H1 (cell line): ENCODE data around the gene DYNLT5. TPM values are rescaled to one million over a fixed set of nuclear protein-coding genes. Genes with fewer than 3 reads are reported as not detected.
"Not testable (repeated sequence)": the region's sequence is repeated elsewhere in the genome, so short reads cannot be mapped to it uniquely, and the experiment has no call there.

Source experiments
- CTCF ChIA-PET: fragments of 300-600 bp; sonication (Branson Sonifier 250); formaldehyde crosslinking; loops from one replicate; lab custom pipeline; 2021; ENCODE audit not compliant: partially characterized antibody; lab: Charles Lee
- POLR2A ChIA-PET: fragments of 300-600 bp; sonication (Branson Sonifier 250); formaldehyde crosslinking; loops from one replicate; lab custom pipeline; 2021; ENCODE audit warnings: inconsistent platforms; ENCODE audit not compliant: partially characterized antibody; lab: Charles Lee
- DNase-seq, 2 experiments: peaks; one replicate each; pipeline versions ENCODE4 v3.0.0 to v3.0.0-alpha.2; 2010 to 2022; ENCODE audit warnings: low spot score in 2 of 2, low read depth in 1 of 2, mixed read lengths in 1 of 2
- FAIRE-seq: peaks from 2 replicates; lab custom pipeline; 2011; peaks lifted over from hg19 to GRCh38; lab: Jason Lieb, UNC
- H2AFZ ChIP-seq: 2 replicates; pipeline ENCODE4 v1.8.1; 2012; ENCODE audit warnings: low read length, inconsistent platforms
- H2AK5ac ChIP-seq: 2 replicates; pipeline ENCODE4 v1.6.1; 2013; ENCODE audit warnings: low read depth, low read length
- H2BK120ac ChIP-seq: replicated peaks from 2 replicates; pipeline ENCODE3; 2013; ENCODE audit warnings: low read depth, low read length, inconsistent platforms
- H2BK12ac ChIP-seq: 2 replicates; pipeline ENCODE4 v1.6.1; 2013; ENCODE audit warnings: low read depth, low read length
- H2BK15ac ChIP-seq: 2 replicates; pipeline ENCODE4 v1.6.1; 2013; ENCODE audit warnings: low read length
- H2BK20ac ChIP-seq: 2 replicates; pipeline ENCODE4 v1.6.1; 2013; ENCODE audit warnings: low read length
- H2BK5ac ChIP-seq: 2 replicates; pipeline ENCODE4 v1.6.1; 2013; ENCODE audit warnings: low read depth, low read length
- H3K14ac ChIP-seq: 2 replicates; pipeline ENCODE4 v1.6.1; 2013; ENCODE audit warnings: inconsistent platforms; ENCODE audit not compliant: insufficient read length
- H3K18ac ChIP-seq: 2 replicates; pipeline ENCODE4 v1.6.1; 2013; ENCODE audit warnings: low read length; ENCODE audit errors: extremely low read depth
- H3K23ac ChIP-seq: 2 replicates; pipeline ENCODE4 v1.6.1; 2013; ENCODE audit warnings: inconsistent platforms; ENCODE audit not compliant: insufficient read length
- H3K23me2 ChIP-seq: 2 replicates; pipeline ENCODE4 v1.6.1; 2013; ENCODE audit warnings: low read depth, low read length
- H3K27ac ChIP-seq: 2 replicates; pipeline ENCODE4 v1.6.1; 2011; ENCODE audit warnings: low read depth, low read length, inconsistent platforms
- H3K27me3 ChIP-seq, 4 experiments: replicated peaks in 1 of 4; 1 replicate in 1 of 4; 2 replicates in 3 of 4; pipeline versions ENCODE4 v1.6.1 to v1.8.1; 2011 to 2013; ENCODE audit warnings: low read length in 3 of 4, mild to moderate bottlenecking in 3 of 4, inconsistent platforms in 2 of 4, mixed read lengths in 2 of 4, moderate library complexity in 1 of 4; ENCODE audit not compliant: control insufficient read depth in 3 of 4, insufficient read depth in 3 of 4; ENCODE audit errors: extremely low read depth in 1 of 4
- H3K36me3 ChIP-seq, 4 experiments: 2 replicates each; pipeline versions ENCODE4 v1.6.1 to v1.8.1; 2011 to 2013; ENCODE audit warnings: mild to moderate bottlenecking in 4 of 4, low read length in 3 of 4, moderate library complexity in 2 of 4, control low read depth in 1 of 4, inconsistent platforms in 1 of 4; ENCODE audit not compliant: insufficient read depth in 4 of 4, control insufficient read depth in 2 of 4
- H3K4ac ChIP-seq: replicated peaks from 2 replicates; pipeline ENCODE3; 2013; ENCODE audit warnings: low read length, low read depth, mixed read lengths, inconsistent platforms; ENCODE audit not compliant: insufficient read length
- H3K4me1 ChIP-seq, 4 experiments: replicated peaks in 1 of 4; 1 replicate in 1 of 4; 2 replicates in 3 of 4; pipeline versions ENCODE4 v1.6.1 to v1.8.1; 2011 to 2013; ENCODE audit warnings: low read length in 3 of 4, inconsistent platforms in 2 of 4, mixed read lengths in 1 of 4; ENCODE audit not compliant: insufficient read depth in 4 of 4, control insufficient read depth in 3 of 4
- H3K4me2 ChIP-seq, 2 experiments: 2 replicates each; pipeline versions ENCODE4 v1.6.1 to v1.8.1; 2011 to 2013; ENCODE audit warnings: low read depth in 2 of 2, low read length in 2 of 2, control low read depth in 1 of 2, inconsistent platforms in 1 of 2, mild to moderate bottlenecking in 1 of 2; ENCODE audit not compliant: insufficient read depth in 1 of 2
- H3K4me3 ChIP-seq, 4 experiments: fragments of 200-600, 300-600 bp in 1 of 4; sonication (generic), shearing (Covaris generic), sonication (Bioruptor Twin) in 1 of 4; 2 replicates each; pipeline versions ENCODE4 v1.5.1 to v1.8.1; 2011 to 2016; ENCODE audit warnings: low read length in 4 of 4, low read depth in 3 of 4, control low read depth in 2 of 4, inconsistent platforms in 2 of 4, mild to moderate bottlenecking in 2 of 4, mixed read lengths in 1 of 4, moderate library complexity in 1 of 4; ENCODE audit not compliant: insufficient read depth in 2 of 4; ENCODE audit errors: extremely low read depth in 1 of 4
- H3K56ac ChIP-seq: replicated peaks from 2 replicates; pipeline ENCODE3; 2013; ENCODE audit warnings: low read depth, mild to moderate bottlenecking, mixed read lengths, low read length, inconsistent platforms; ENCODE audit not compliant: insufficient read length
- H3K79me1 ChIP-seq: 2 replicates; pipeline ENCODE4 v1.6.1; 2013; ENCODE audit warnings: low read depth, low read length, control low read depth
- H3K79me2 ChIP-seq, 2 experiments: 2 replicates each; pipeline versions ENCODE4 v1.6.1 to v1.8.1; 2012 to 2013; ENCODE audit warnings: low read length in 2 of 2, mild to moderate bottlenecking in 2 of 2, inconsistent platforms in 1 of 2; ENCODE audit not compliant: insufficient read depth in 2 of 2, control insufficient read depth in 1 of 2
- H3K9ac ChIP-seq, 4 experiments: replicated peaks in 1 of 4; 1 replicate in 1 of 4; 2 replicates in 3 of 4; pipeline versions ENCODE4 v1.6.1 to v1.8.1; 2011 to 2013; ENCODE audit warnings: low read depth in 3 of 4, low read length in 3 of 4, control low read depth in 2 of 4, mild to moderate bottlenecking in 2 of 4, moderate library complexity in 2 of 4, inconsistent platforms in 1 of 4; ENCODE audit errors: extremely low read depth in 1 of 4
- H3K9me3 ChIP-seq, 2 experiments: 2 replicates each; pipeline versions ENCODE4 v1.6.1 to v1.8.1; 2012 to 2013; ENCODE audit warnings: mild to moderate bottlenecking in 2 of 2, moderate library complexity in 2 of 2, control low read depth in 1 of 2, inconsistent platforms in 1 of 2, low read depth in 1 of 2, low read length in 1 of 2, mixed read lengths in 1 of 2; ENCODE audit not compliant: insufficient read depth in 2 of 2
- H4K20me1 ChIP-seq, 2 experiments: replicated peaks in 1 of 2; 2 replicates each; pipeline versions ENCODE3 to v1.8.1; 2011 to 2013; ENCODE audit warnings: inconsistent platforms in 2 of 2, low read length in 2 of 2, mild to moderate bottlenecking in 1 of 2; ENCODE audit not compliant: insufficient read depth in 2 of 2, control insufficient read depth in 1 of 2
- H4K5ac ChIP-seq: 2 replicates; pipeline ENCODE4 v1.6.1; 2013; ENCODE audit warnings: low read length, low read depth, mixed read lengths, inconsistent platforms; ENCODE audit not compliant: insufficient read length
- H4K8ac ChIP-seq: 2 replicates; pipeline ENCODE4 v1.8.0; 2013; ENCODE audit warnings: mild to moderate bottlenecking, moderate library complexity, low read length, inconsistent platforms; ENCODE audit not compliant: insufficient read depth; ENCODE audit errors: extremely low read depth
- H4K91ac ChIP-seq: replicated peaks from 2 replicates; pipeline ENCODE3; 2013; ENCODE audit warnings: low read length, mixed read lengths, inconsistent platforms; ENCODE audit not compliant: insufficient read length
- GABPA ChIP-seq: IDR thresholded peaks from 2 replicates; pipeline ENCODE4 v1.6.1; 2011; ENCODE audit warnings: mild to moderate bottlenecking, low read length, moderate library complexity, borderline replicate concordance; ENCODE audit not compliant: insufficient read depth
- JUND ChIP-seq: IDR thresholded peaks from 2 replicates; pipeline ENCODE4 v1.6.1; 2011; ENCODE audit warnings: mild to moderate bottlenecking, improper control_type of control experiment, low read length
- polyA plus RNA-seq, 7 experiments: library from polyadenylated mRNA; depleted of rRNA in 3 of 7; stranded (reverse) in 5 of 7; unstranded in 2 of 7; fragments of >200 nt in 5 of 7; fragments of 200-250 nt in 2 of 7; gene quantifications; 1 replicate in 5 of 7; 2 replicates in 1 of 7; 4 replicates in 1 of 7; pipeline versions ENCODE4 v1.2.1 to v1.2.3, GENCODE V29; 2011 to 2013; ENCODE audit warnings: missing spikeins in 2 of 7, mixed read lengths in 2 of 7
- total RNA-seq: library from RNA; stranded (reverse); fragmentation: NEBNext Ultra II Directional; extraction: Animal tissue kit (Norgen Biotek cat#: 25700); gene quantifications from 2 replicates; pipeline ENCODE4 v1.2.1, GENCODE V29; 2021

The DYNLT5 gene
- total and polyA plus RNA-seq, 2 of the 8 experiments (the other 6 are each of a cell fraction or from before 2014, with no cell fraction given): 0.93 to 1.5 TPM

DNA sequence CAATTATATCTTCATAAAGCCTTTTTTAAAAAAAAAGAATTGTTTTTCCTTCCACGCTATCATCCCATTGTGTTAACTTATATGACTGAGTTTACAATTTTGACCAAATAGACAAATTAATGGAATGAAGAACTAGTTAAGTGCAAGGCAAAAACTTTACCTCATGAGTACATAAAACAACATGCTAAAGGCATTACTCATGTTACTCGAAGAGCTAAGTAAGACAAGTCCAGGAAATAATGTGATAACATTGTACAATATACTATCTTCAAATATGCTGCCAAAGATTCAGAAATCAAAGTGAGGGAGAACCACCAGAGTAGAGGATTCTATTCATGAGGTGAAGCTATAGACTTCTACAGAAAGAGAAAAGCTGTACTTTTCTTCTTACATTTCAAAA, 24.2 kb upstream of the DYNLT5 start (continued):
- TF ChIP-seq GABPA: no peak
- TF ChIP-seq JUND: no peak

- H3K23me2 ChIP-seq, H3K79me1 ChIP-seq, H2AFZ ChIP-seq, H3K56ac ChIP-seq, H3K18ac ChIP-seq, H2BK5ac ChIP-seq, H3K14ac ChIP-seq, H4K20me1 ChIP-seq, FAIRE-seq, H4K8ac ChIP-seq, H3K27me3 ChIP-seq, H4K5ac ChIP-seq, DNase-seq, H2BK20ac ChIP-seq, H3K79me2 ChIP-seq, H3K27ac ChIP-seq, H2AK5ac ChIP-seq, H3K23ac ChIP-seq, H4K91ac ChIP-seq, H2BK15ac ChIP-seq, H3K9me3 ChIP-seq, H3K4me2 ChIP-seq, H3K36me3 ChIP-seq, H3K9ac ChIP-seq, POLR2A ChIA-PET, H3K4me3 ChIP-seq, H2BK120ac ChIP-seq, H3K4me1 ChIP-seq, H2BK12ac ChIP-seq, H3K4ac ChIP-seq: not testable (repeated sequence)
- CTCF ChIA-PET: interaction anchor here (2.2 kb wide), 1 partner anchor 11 kb away, joined by 8 read pairs; no protein-coding TSS in a partner anchor
These were observed 23.5 kb upstream of the DYNLT5 start for GRCh38 chr1:66728716-66729115.
